H9 (cell line): Measurements from ENCODE around the gene ACSF3. TPM values are rescaled to one million over a fixed set of nuclear protein-coding genes. Genes with fewer than 3 reads are reported as not detected.

Experiments used
- DNase-seq: peaks from one replicate; pipeline ENCODE4 v3.0.0-alpha.2; 2017
- H2AFZ ChIP-seq: one replicate; pipeline ENCODE4 v1.6.1; 2013; ENCODE audit warnings: mild to moderate bottlenecking, low read length, control low read depth, moderate library complexity
- H2AK5ac ChIP-seq: 2 replicates; pipeline ENCODE4 v1.6.1; 2013; ENCODE audit warnings: low read length, control low read depth, mixed read lengths; ENCODE audit not compliant: insufficient read length
- H2BK120ac ChIP-seq: one replicate; pipeline ENCODE4 v1.6.1; 2013; ENCODE audit warnings: low read depth, mild to moderate bottlenecking, low read length, control low read depth, inconsistent platforms; ENCODE audit not compliant: poor library complexity, severe bottlenecking
- H2BK12ac ChIP-seq: 2 replicates; pipeline ENCODE4 v1.6.1; 2013; ENCODE audit warnings: low read length, control low read depth, mixed read lengths, low read depth; ENCODE audit not compliant: insufficient read length
- H2BK15ac ChIP-seq: 2 replicates; pipeline ENCODE4 v1.6.1; 2013; ENCODE audit warnings: low read depth, low read length, control low read depth
- H2BK20ac ChIP-seq: one replicate; pipeline ENCODE4 v1.6.1; 2013; ENCODE audit warnings: low read depth, mild to moderate bottlenecking, low read length, control low read depth, inconsistent platforms; ENCODE audit not compliant: poor library complexity, severe bottlenecking
- H2BK5ac ChIP-seq: 2 replicates; pipeline ENCODE4 v1.6.1; 2013; ENCODE audit warnings: low read length, control low read depth, mixed read lengths; ENCODE audit not compliant: insufficient read length
- H3K14ac ChIP-seq: 2 replicates; pipeline ENCODE4 v1.6.1; 2013; ENCODE audit warnings: low read length, control low read depth; ENCODE audit not compliant: insufficient read depth
- H3K18ac ChIP-seq: 2 replicates; pipeline ENCODE4 v1.6.1; 2013; ENCODE audit warnings: low read depth, mild to moderate bottlenecking, mixed read lengths, low read length, control low read depth; ENCODE audit not compliant: insufficient read length
- H3K23ac ChIP-seq: 2 replicates; pipeline ENCODE4 v1.6.1; 2013; ENCODE audit warnings: low read length, control low read depth, mixed read lengths, low read depth; ENCODE audit not compliant: insufficient read length
- H3K23me2 ChIP-seq: 2 replicates; pipeline ENCODE4 v1.6.1; 2013; ENCODE audit warnings: low read depth, mild to moderate bottlenecking, mixed read lengths, low read length, control low read depth; ENCODE audit not compliant: insufficient read length, poor library complexity, severe bottlenecking
- H3K27ac ChIP-seq: 2 replicates; pipeline ENCODE4 v1.5.1; 2013; ENCODE audit warnings: low read length, control low read depth, mixed read lengths, low read depth; ENCODE audit not compliant: insufficient read length
- H3K27me3 ChIP-seq: 2 replicates; pipeline ENCODE4 v1.6.1; 2013; ENCODE audit warnings: low read length, control low read depth, inconsistent platforms; ENCODE audit not compliant: insufficient read depth
- H3K4ac ChIP-seq: 2 replicates; pipeline ENCODE4 v1.6.1; 2013; ENCODE audit warnings: low read depth, mild to moderate bottlenecking, control low read depth, inconsistent platforms, low read length, moderate library complexity
- H3K4me1 ChIP-seq: 2 replicates; pipeline ENCODE4 v1.6.1; 2013; ENCODE audit warnings: low read length, control low read depth, inconsistent platforms; ENCODE audit not compliant: insufficient read depth
- H3K4me2 ChIP-seq: 2 replicates; pipeline ENCODE4 v1.6.1; 2013; ENCODE audit warnings: low read length, control low read depth, mixed read lengths; ENCODE audit not compliant: insufficient read length, insufficient read depth
- H3K56ac ChIP-seq: 2 replicates; pipeline ENCODE4 v1.6.1; 2013; ENCODE audit warnings: low read depth, mild to moderate bottlenecking, mixed read lengths, low read length, control low read depth; ENCODE audit not compliant: insufficient read length
- H3K79me1 ChIP-seq: 2 replicates; pipeline ENCODE4 v1.6.1; 2013; ENCODE audit warnings: low read depth, mild to moderate bottlenecking, moderate library complexity, low read length, control low read depth, inconsistent platforms; ENCODE audit not compliant: insufficient read depth, poor library complexity, severe bottlenecking
- H3K79me2 ChIP-seq: 2 replicates; pipeline ENCODE4 v1.6.1; 2013; ENCODE audit warnings: low read length, control low read depth, inconsistent platforms; ENCODE audit not compliant: insufficient read depth
- H3K9ac ChIP-seq: 2 replicates; pipeline ENCODE4 v1.6.1; 2013; ENCODE audit warnings: low read length, control low read depth, mixed read lengths; ENCODE audit not compliant: insufficient read length; ENCODE audit errors: extremely low read depth
- H3K9me3 ChIP-seq: one replicate; pipeline ENCODE4 v1.6.1; 2013; ENCODE audit warnings: low read depth, low read length, inconsistent platforms; ENCODE audit not compliant: control insufficient read depth
- H3T11ph ChIP-seq: one replicate; pipeline ENCODE4 v1.6.1; 2013; ENCODE audit warnings: mild to moderate bottlenecking, low read length, control low read depth, inconsistent platforms
- H4K20me1 ChIP-seq: one replicate; pipeline ENCODE4 v1.6.1; 2013; ENCODE audit not compliant: control insufficient read depth, insufficient read length, insufficient read depth
- H4K5ac ChIP-seq: 2 replicates; pipeline ENCODE4 v1.6.1; 2013; ENCODE audit warnings: low read depth, mild to moderate bottlenecking, mixed read lengths, low read length, control low read depth; ENCODE audit not compliant: insufficient read length
- H4K8ac ChIP-seq: replicated peaks from 2 replicates; pipeline ENCODE4 v1.6.1; 2013; ENCODE audit warnings: low read length, control low read depth, mixed read lengths, low read depth; ENCODE audit not compliant: insufficient read length
- H4K91ac ChIP-seq: 2 replicates; pipeline ENCODE4 v1.6.1; 2013; ENCODE audit warnings: low read depth, mild to moderate bottlenecking, moderate library complexity, mixed read lengths, low read length, control low read depth; ENCODE audit not compliant: insufficient read length
- H3K27ac Mint-ChIP-seq, 3 experiments: 2 replicates in 2 of 3; 3 replicates in 1 of 3; pipeline ENCODE4 v1.8.0; 2020 to 2021; ENCODE audit warnings: mixed read lengths in 3 of 3, mild to moderate bottlenecking in 1 of 3, moderate library complexity in 1 of 3
- H3K27me3 Mint-ChIP-seq: 2 replicates; pipeline ENCODE4 v1.8.0; 2021; ENCODE audit warnings: low read depth, mild to moderate bottlenecking, moderate library complexity, mixed read lengths
- H3K36me3 Mint-ChIP-seq, 3 experiments: 2 replicates in 2 of 3; 3 replicates in 1 of 3; pipeline ENCODE4 v1.8.0; 2020 to 2021; ENCODE audit warnings: low read depth in 3 of 3, mixed read lengths in 3 of 3; ENCODE audit not compliant: insufficient read depth in 1 of 3
- H3K4me1 Mint-ChIP-seq, 2 experiments: 2 replicates each; pipeline ENCODE4 v1.8.0; 2020; ENCODE audit warnings: mixed read lengths in 2 of 2
- H3K4me3 Mint-ChIP-seq, 2 experiments: 2 replicates in 1 of 2; 3 replicates in 1 of 2; pipeline ENCODE4 v1.8.0; 2020 to 2021; ENCODE audit warnings: mild to moderate bottlenecking in 2 of 2, mixed read lengths in 2 of 2, moderate library complexity in 1 of 2
- H3K9me3 Mint-ChIP-seq, 2 experiments: 2 replicates in 1 of 2; 3 replicates in 1 of 2; pipeline ENCODE4 v1.8.0; 2020; ENCODE audit warnings: mild to moderate bottlenecking in 2 of 2, mixed read lengths in 2 of 2, moderate library complexity in 1 of 2
- WGBS: extraction: QIAGEN DNeasy Blood & Tissue Kit; methylation state at CpG from one replicate; pipeline ENCODE4 v1.1.7; 2013; ENCODE audit warnings: missing lambda C conversion rate, low lambda C conversion rate, mixed read lengths; ENCODE audit not compliant: insufficient read length; ENCODE audit errors: extremely low coverage; 5-methylcytosine and 5-hydroxymethylcytosine counted together
- total RNA-seq: library from RNA; stranded (reverse); gene quantifications from 2 replicates; pipeline ENCODE4 v1.2.1, GENCODE V29; 2021
- TF ChIP-seq, protein P1 (sequence below): fragments of 200-600 bp; sonication (generic); conservative IDR thresholded peaks from 3 replicates; pipeline ENCODE4 v1.8.0; 2021; ENCODE audit warnings: antibody characterized with exemption, mild to moderate bottlenecking

The ACSF3 gene
- total RNA-seq, 1 experiment from 2014 or later, result 31.3 TPM

DNA sequence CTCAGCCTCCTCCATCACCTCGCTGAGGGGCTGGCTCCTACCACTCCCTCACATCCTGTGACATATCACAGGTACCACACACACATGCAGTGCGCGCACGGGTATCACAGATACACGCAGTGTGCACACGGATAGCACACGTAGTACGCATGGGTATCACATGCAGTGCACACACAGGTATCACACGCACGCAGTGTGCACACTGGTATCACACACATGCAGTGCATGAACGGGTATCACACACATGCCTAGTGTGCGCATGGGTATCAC lies 30.1 kb downstream of the ACSF3 start:
- 0 out of 4 replicates have a peak, but pooled peaks cover 0 to 2% of the 10 kb centered on the region in 2 experiments for H3K4me1 Mint-ChIP-seq
- TF ChIP-seq, protein P1, sequence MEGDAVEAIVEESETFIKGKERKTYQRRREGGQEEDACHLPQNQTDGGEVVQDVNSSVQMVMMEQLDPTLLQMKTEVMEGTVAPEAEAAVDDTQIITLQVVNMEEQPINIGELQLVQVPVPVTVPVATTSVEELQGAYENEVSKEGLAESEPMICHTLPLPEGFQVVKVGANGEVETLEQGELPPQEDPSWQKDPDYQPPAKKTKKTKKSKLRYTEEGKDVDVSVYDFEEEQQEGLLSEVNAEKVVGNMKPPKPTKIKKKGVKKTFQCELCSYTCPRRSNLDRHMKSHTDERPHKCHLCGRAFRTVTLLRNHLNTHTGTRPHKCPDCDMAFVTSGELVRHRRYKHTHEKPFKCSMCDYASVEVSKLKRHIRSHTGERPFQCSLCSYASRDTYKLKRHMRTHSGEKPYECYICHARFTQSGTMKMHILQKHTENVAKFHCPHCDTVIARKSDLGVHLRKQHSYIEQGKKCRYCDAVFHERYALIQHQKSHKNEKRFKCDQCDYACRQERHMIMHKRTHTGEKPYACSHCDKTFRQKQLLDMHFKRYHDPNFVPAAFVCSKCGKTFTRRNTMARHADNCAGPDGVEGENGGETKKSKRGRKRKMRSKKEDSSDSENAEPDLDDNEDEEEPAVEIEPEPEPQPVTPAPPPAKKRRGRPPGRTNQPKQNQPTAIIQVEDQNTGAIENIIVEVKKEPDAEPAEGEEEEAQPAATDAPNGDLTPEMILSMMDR, result no peak
- no peak overlapping the region for H3K9ac ChIP-seq

More for the DNA sequence above, 30.1 kb downstream of the ACSF3 start:
- Histone ChIP-seq H3K4me2 (no peak overlapping the region), H4K8ac (no peak overlapping the region), H4K20me1 (no peaks in the 10 kb centered on the region), H3K79me2 (no peaks in the 10 kb centered on the region), H2BK120ac (no peak overlapping the region), H3K4ac (no peak overlapping the region), H3K79me1 (no peaks in the 10 kb centered on the region), H2BK20ac (no peak overlapping the region), H3K4me1 (no peaks in the 10 kb centered on the region), H4K5ac (no peak overlapping the region), H3K18ac (no peak overlapping the region), H3K27me3 (no peaks in the 10 kb centered on the region), H2AK5ac (no peak overlapping the region), H4K91ac (no peak overlapping the region), H3T11ph (no peak overlapping the region), H3K23ac (no peak overlapping the region), H3K14ac (no peak overlapping the region), H2AFZ (no peak overlapping the region), H3K27ac (no peak overlapping the region), H2BK12ac (no peak overlapping the region), H2BK15ac (no peak overlapping the region), H3K23me2 (no peaks in the 10 kb centered on the region), H3K9me3 (no peaks in the 10 kb centered on the region), H3K56ac (no peak overlapping the region), H2BK5ac (no peak overlapping the region)
- Mint-ChIP-seq H3K4me3 (no peak overlapping the region), H3K27me3 (no peaks in the 10 kb centered on the region), H3K36me3 (peaks cover 24 to 56% (median 48%) of the 10 kb centered on the region in 3 experiments), H3K9me3 (peaks cover 0 to 2% of the 10 kb centered on the region in 2 experiments; a peak in 3 of 5 replicates), H3K27ac (no peak overlapping the region)
- DNase-seq, result no peak
- WGBS, result no CpG with 5 or more reads among the region's 12 CpGs
